OCI-LY7 (cell line): ENCODE data around the gene RNF41.

ENCODE experiments used
- EZH2phosphoT487 ChIP-seq: fragments of 200-600 bp; sonication (generic); IDR thresholded peaks from 2 replicates; pipeline ENCODE4 v1.6.1; 2018; ENCODE audit warnings: low read depth, borderline replicate concordance, mild to moderate bottlenecking, mixed run types, antibody characterized with exemption, low read length, moderate library complexity, mixed read lengths
- TF ChIP-seq, protein P1 (sequence below): fragments of 200-600 bp; sonication (generic); conservative IDR thresholded peaks from 2 replicates; pipeline ENCODE4 v1.5.1; 2014; ENCODE audit warnings: mild to moderate bottlenecking, antibody characterized with exemption, low read length, moderate library complexity, mixed read lengths

DNA sequence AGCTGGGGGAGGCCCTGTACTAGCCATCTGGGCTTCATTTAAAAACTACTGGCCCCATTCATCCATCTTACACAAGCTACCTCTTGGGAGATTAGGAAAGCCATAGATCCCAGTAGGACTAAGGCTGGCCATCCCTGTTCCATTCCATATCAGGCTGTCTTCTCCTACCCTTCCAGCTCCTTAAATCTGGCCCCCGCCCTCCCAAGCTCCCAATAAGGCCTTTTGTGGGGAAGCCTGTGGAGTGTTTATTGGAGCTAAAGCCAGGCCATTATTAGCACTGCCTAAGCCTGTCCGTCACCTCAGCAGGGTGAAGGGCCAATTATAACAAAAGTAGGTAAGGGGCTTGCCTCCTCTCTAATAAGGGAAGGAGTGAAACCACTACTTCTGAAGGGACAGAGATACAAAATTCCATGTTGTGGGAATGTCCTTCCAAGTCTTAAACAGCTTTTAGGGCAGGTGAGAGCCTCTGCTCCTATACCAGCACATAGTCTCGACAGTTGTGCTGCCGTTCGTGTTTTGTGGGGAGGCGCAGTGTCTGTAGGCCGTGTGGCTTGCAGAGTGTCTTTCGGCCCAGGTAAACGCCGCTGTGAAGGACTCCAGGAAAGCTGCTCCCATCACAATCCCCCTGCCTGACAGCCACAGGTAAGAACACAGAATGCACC, 59.9 kb downstream of the RNF41 start:
- TF ChIP-seq, protein P1, sequence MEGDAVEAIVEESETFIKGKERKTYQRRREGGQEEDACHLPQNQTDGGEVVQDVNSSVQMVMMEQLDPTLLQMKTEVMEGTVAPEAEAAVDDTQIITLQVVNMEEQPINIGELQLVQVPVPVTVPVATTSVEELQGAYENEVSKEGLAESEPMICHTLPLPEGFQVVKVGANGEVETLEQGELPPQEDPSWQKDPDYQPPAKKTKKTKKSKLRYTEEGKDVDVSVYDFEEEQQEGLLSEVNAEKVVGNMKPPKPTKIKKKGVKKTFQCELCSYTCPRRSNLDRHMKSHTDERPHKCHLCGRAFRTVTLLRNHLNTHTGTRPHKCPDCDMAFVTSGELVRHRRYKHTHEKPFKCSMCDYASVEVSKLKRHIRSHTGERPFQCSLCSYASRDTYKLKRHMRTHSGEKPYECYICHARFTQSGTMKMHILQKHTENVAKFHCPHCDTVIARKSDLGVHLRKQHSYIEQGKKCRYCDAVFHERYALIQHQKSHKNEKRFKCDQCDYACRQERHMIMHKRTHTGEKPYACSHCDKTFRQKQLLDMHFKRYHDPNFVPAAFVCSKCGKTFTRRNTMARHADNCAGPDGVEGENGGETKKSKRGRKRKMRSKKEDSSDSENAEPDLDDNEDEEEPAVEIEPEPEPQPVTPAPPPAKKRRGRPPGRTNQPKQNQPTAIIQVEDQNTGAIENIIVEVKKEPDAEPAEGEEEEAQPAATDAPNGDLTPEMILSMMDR: no peak
- no peak for TF ChIP-seq EZH2phosphoT487
